Bronchial epithelial cell (primary cell): ENCODE data around the gene PTPRE. TPM values are rescaled to one million over a fixed set of nuclear protein-coding genes. Genes with fewer than 3 reads are reported as not detected.

ENCODE experiments used
- DNase-seq: peaks from one replicate; pipeline ENCODE4 v3.0.0-alpha.2; 2010; ENCODE audit warnings: low read depth
- FAIRE-seq: peaks from 2 replicates; lab custom pipeline; 2011; peaks lifted over from hg19 to GRCh38; lab: Jason Lieb, UNC
- H3K27me3 ChIP-seq: 2 replicates; pipeline ENCODE4 v1.5.1; 2011; ENCODE audit warnings: low read length; ENCODE audit not compliant: control insufficient read depth, insufficient read depth
- H3K36me3 ChIP-seq: 2 replicates; pipeline ENCODE4 v1.5.1; 2011; ENCODE audit warnings: low read length; ENCODE audit not compliant: control insufficient read depth, insufficient read depth
- H3K4me3 ChIP-seq: 2 replicates; pipeline ENCODE4 v1.5.1; 2011; ENCODE audit warnings: mild to moderate bottlenecking, low read depth, low read length, control low read depth
- total RNA-seq: library from RNA; depleted of rRNA; stranded (reverse); fragments of >200 nt; gene quantifications from 2 replicates; pipeline ENCODE4 v1.2.1, GENCODE V29; 2014
- TF ChIP-seq, protein P1 (sequence below): IDR thresholded peaks from 2 replicates; pipeline ENCODE4 v1.5.1; 2011; ENCODE audit warnings: mild to moderate bottlenecking, moderate library complexity, low read length, control low read depth, inconsistent platforms; ENCODE audit not compliant: insufficient read depth, severe bottlenecking

PTPRE gene
- total RNA-seq, 1 donor from 2014 or later: 7.9 TPM

DNA sequence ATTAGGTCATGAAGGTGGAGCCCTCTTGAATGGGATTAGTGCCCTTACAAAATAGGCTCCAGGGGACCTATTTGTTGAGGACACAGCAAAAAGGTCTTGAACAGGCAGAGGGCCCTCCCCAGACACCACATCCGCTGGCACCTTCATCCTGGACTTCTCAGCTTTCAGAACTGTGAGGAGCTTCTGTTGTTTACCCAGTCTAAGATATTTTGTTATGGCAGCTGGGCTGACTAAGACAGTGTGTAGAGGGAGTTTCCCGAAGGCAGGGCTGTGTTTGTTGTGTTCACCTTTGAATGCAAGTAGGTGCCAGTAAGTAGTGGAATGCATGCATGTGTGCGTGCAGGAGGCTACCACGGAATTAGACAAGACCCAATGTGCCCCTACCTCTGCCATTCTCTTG is 106.7 kb downstream of the PTPRE start:
- Histone ChIP-seq H3K36me3 (no peaks in the 10 kb centered on the region), H3K4me3 (no peak overlapping the region), H3K27me3 (peaks cover 2% of the 10 kb centered on the region)
- no peak for FAIRE-seq
- peak; percentile 50 for DNase-seq
- TF ChIP-seq, protein P1, sequence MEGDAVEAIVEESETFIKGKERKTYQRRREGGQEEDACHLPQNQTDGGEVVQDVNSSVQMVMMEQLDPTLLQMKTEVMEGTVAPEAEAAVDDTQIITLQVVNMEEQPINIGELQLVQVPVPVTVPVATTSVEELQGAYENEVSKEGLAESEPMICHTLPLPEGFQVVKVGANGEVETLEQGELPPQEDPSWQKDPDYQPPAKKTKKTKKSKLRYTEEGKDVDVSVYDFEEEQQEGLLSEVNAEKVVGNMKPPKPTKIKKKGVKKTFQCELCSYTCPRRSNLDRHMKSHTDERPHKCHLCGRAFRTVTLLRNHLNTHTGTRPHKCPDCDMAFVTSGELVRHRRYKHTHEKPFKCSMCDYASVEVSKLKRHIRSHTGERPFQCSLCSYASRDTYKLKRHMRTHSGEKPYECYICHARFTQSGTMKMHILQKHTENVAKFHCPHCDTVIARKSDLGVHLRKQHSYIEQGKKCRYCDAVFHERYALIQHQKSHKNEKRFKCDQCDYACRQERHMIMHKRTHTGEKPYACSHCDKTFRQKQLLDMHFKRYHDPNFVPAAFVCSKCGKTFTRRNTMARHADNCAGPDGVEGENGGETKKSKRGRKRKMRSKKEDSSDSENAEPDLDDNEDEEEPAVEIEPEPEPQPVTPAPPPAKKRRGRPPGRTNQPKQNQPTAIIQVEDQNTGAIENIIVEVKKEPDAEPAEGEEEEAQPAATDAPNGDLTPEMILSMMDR: no peak

DNA sequence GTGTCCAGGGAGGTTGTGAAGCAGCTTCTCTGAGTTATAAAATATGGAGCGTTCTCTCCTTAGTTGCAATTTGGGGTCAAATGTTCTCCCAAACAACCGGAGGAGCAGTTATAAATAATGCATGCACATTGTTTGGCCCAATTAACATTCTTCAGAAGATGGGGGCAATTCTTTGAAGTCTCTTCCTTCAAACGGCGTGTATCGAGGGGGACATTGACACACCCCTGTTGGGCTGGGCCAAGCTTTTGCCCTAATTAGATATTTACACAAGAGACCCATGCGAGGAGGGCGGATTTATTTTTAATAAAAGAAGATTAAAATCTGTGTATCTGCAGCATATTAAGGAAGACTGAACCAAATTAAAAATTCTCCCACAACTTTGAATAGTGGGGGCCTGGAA is 107.3 kb downstream of the PTPRE start:
- no peaks in the 10 kb centered on the region for H3K27me3 ChIP-seq
- TF ChIP-seq, protein P1: no peak
- H3K4me3 ChIP-seq: no peak overlapping the region
- FAIRE-seq (no peak), DNase-seq (no peak)
- H3K36me3 ChIP-seq: no peaks in the 10 kb centered on the region

DNA sequence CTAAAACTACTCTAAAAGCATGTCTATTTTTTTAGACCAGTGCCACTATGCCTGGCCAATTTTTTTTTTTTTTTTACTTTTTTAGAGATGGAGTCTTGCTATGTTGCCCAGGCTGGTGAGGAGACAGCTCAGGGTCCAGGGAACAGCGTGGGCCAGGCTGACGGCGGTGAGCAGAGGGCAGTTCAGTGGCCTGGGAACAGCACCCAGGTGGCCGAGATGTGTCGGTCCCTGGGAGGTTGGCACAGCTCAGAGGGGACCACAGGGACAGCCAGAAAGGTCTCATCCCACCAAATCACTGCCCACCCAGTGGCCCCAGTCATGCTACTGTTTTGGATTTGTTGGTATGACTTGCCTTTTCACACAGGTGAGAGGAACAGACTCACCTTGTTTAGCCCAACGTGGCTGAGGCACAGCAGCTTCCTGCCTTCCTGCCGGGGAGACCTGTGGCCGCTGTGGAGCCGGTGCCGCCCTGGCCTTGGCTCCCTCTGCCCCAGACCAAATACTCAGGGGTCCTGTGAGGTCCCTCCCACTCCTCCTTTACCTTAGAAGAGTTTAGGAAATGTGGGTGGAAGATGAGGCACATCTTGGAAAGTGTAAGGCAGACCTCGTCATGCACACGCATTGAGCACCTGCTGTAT is 109.6 kb downstream of the PTPRE start:
- H3K27me3 ChIP-seq: no peaks in the 10 kb centered on the region
- TF ChIP-seq, protein P1: no peak
- FAIRE-seq (no peak), DNase-seq (no peak)
- no peaks in the 10 kb centered on the region for H3K36me3 ChIP-seq
- H3K4me3 ChIP-seq: no peak overlapping the region

DNA sequence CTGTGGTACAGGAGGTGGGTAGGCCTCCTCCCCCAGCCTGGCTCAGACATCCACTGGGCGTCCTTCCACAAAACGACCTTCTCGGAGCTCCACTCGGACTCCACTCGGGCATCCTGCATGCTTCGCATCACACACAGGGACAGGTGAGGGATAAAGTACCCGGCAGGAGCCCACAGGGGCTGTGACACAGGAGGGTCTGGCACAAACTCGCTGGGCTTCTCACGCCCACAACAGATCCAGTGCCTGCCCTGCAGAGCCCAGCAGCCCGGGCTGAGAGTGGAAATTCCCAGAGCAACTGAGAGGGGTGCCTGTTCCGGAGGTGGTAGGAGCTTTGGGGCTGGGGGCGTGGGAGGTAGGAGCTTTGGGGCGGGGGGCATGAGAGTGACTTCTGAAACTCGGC is 110.9 kb downstream of the PTPRE start:
- TF ChIP-seq, protein P1: no peak
- no peaks in the 10 kb centered on the region for H3K36me3 ChIP-seq
- H3K27me3 ChIP-seq: no peaks in the 10 kb centered on the region
- FAIRE-seq: no peak
- DNase-seq: no peak
- H3K4me3 ChIP-seq: no peak overlapping the region

DNA sequence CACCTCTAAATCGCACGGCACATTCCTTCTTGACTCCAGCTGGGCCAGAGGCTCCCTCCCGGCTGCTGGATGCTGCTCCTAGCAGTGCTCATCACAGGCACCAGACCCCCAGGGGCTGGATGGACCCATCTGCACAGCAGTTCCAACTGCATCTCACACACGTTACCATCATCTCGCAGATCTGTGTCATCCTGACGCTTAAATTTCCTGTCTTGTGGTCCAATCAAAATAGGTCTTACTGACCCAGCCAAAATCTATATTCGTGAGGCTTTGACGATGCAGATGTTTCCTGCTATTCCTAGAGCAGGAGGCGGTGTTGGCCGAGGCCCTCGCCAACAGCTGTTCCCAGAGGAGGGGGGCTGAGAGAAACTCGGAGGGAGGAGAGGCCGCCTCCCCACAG is 111.3 kb downstream of the PTPRE start:
- H3K4me3 ChIP-seq: no peak overlapping the region
- TF ChIP-seq, protein P1: no peak
- no peak for FAIRE-seq

DNA sequence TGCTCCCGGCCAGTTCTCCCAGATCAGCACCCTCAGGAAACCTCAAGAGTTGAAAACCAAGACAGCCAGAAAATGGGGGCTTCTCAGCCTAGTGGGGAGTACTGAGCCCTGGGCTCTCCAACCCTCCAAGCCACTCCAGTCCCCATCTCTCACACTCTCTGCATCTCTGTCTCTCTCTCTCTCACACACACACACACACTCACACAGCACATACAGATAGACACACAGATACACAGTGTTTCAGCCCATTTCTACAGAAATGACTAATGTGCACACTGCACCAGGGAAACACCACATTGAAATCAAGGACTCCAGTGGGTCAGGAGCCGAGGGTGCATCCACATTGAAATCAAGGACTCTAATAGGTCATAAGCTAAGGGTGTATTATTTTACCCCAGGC is 111.8 kb downstream of the PTPRE start:
- Histone ChIP-seq H3K27me3 (no peaks in the 10 kb centered on the region), H3K4me3 (no peak overlapping the region), H3K36me3 (no peaks in the 10 kb centered on the region)
- FAIRE-seq (no peak), DNase-seq (no peak)
- TF ChIP-seq, protein P1: no peak

More for the DNA sequence above, 111.3 kb downstream of the PTPRE start:
- H3K27me3 ChIP-seq: no peaks in the 10 kb centered on the region
- no peaks in the 10 kb centered on the region for H3K36me3 ChIP-seq
- no peak for DNase-seq
